Measurements from ENCODE around the gene CD81.

CD81 gene

GRCh38 chr11:2391181-2391975 is 14.3 kb downstream of the CD81 start:
- DNase-seq: no peak

- DNase-seq: no peak
Observed at GRCh38 chr11:2392241-2392959, 15.3 kb downstream of the CD81 start.

- DNase-seq: peak in 1 of 2 experiments; percentile 60
Observed at GRCh38 chr11:2393111-2393868, 16.2 kb downstream of the CD81 start.

GRCh38 chr11:2393941-2394817 is 17.1 kb downstream of the CD81 start:
- DNase-seq: no peak

- no peak for DNase-seq
Observed at GRCh38 chr11:2394818-2395105, 17.7 kb downstream of the CD81 start.

- no peak for DNase-seq
Observed at GRCh38 chr11:2395211-2395730, 18.2 kb downstream of the CD81 start.

- DNase-seq: no peak
Observed at GRCh38 chr11:2395856-2396255, 18.7 kb downstream of the CD81 start.

- DNase-seq: no peak
Observed at GRCh38 chr11:2396471-2396870, 19.4 kb downstream of the CD81 start.

GRCh38 chr11:2397005-2397404 is 19.9 kb downstream of the CD81 start:
- DNase-seq: no peak

- DNase-seq: peak in 1 of 2 experiments; percentile 42
Observed at GRCh38 chr11:2398664-2399355, 21.7 kb downstream of the CD81 start.

GRCh38 chr11:2399488-2400068 is 22.5 kb downstream of the CD81 start:
- peak; percentile 33 to 73 for DNase-seq

- DNase-seq: peak; percentile 100
Observed at GRCh38 chr11:2400069-2400761, 23.1 kb downstream of the CD81 start, which contains the start of gene TSSC4. Gene TSSC4 (plus strand): TSS chr11:2400750. CDS start chr11:2402634, 1,884 bp downstream.

- DNase-seq: no peak
Observed at GRCh38 chr11:2400762-2401435, 23.8 kb downstream of the CD81 start.

- DNase-seq: no peak
Observed at GRCh38 chr11:2401436-2401984, 24.4 kb downstream of the CD81 start.

GRCh38 chr11:2402106-2402505 is 25.0 kb downstream of the CD81 start:
- DNase-seq: no peak

GRCh38 chr11:2402890-2403645 is 26.0 kb downstream of the CD81 start:
- DNase-seq: no peak

GRCh38 chr11:2404735-2405196 is 27.7 kb downstream of the CD81 start:
- DNase-seq: no peak

- DNase-seq: no peak
Observed at GRCh38 chr11:2406451-2406850, 29.3 kb downstream of the CD81 start.

GRCh38 chr11:2406878-2407410 is 29.8 kb downstream of the CD81 start:
- peak in 1 of 2 experiments; percentile 56 for DNase-seq

All from NCI-H526 (cell line).